ENCODE results near the gene MARCHF10.

MARCHF10 gene

DNA sequence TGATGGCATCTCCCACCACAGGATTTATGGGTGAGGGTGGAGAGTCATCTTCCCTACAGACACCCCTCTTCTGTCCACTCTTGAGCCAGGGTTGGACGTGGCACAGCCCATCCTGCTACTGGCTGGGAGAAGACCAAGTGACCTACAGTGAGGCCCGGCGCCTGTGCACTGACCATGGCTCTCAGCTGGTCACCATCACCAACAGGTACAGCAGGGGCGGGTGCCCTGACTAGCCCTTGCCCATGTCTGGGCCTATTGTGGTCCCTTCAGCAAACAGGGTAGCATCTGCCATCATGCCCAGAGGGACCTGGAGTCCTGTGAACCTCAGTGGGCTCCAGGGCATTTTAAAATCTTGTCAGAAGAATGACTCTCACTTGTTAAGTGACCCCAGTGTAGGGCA, 132.4 kb downstream of the MARCHF10 start:
- DNase-seq = no peak

DNA sequence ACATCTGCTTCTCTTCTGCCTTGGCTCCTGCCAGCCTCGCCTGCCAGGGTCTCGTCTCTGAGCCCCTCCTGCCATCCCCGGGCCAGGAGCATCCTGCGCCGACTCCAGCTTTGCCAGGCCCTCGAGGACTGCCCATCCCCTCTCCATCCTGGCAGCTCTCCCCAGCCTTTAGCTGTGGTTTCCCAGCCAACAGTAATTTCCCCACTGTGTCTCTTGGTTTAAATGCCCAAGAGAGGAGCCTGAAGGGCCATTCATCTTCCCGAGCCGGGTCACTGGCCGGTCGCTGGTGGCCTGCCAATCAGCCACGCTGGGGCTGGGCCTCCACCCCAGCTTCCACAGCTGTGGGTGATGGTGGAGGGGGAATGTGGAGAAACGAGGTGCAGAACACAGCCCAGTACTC, 132.9 kb downstream of the MARCHF10 start:
- no peak for DNase-seq

DNA sequence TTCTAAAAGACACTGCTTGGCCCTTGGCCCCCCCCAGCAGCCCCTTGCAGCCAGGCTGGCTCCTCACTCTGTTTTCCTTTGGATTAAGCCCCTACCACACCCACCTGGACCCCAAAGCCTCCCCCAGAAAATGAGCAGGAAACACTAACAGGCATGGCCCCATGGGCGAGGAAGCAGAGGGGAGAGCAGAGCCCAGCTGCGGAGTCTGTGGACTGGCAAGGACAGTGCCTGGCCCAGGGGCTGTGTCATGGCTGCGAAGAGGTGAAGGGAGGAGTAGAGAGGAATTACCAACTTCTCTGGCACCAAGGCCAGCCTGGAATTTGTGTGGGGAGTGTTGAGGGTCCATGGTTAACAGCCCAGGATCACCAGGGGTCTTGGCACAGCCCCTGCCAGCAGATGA, 133.3 kb downstream of the MARCHF10 start:
- DNase-seq = no peak

DNA sequence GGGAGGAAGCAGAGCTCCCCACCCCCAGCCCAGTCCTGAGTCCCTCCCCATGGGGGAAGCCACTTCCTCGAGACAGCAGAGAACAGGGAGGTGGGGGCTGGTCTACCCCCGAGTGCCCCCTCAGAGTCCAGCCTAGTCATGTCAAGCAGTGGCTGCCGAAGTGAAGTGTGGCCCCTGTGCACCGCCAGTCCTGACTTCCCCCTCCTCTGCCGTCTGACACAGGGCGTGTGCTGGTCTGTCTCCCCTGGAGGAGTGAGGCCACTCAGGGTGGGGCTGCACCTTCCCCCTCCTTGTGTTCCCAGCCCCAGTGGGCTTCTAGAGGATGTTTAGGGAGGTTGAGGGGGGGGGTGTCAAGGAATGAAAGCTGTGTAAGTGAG, 133.8 kb downstream of the MARCHF10 start:
- DNase-seq = no peak

DNA sequence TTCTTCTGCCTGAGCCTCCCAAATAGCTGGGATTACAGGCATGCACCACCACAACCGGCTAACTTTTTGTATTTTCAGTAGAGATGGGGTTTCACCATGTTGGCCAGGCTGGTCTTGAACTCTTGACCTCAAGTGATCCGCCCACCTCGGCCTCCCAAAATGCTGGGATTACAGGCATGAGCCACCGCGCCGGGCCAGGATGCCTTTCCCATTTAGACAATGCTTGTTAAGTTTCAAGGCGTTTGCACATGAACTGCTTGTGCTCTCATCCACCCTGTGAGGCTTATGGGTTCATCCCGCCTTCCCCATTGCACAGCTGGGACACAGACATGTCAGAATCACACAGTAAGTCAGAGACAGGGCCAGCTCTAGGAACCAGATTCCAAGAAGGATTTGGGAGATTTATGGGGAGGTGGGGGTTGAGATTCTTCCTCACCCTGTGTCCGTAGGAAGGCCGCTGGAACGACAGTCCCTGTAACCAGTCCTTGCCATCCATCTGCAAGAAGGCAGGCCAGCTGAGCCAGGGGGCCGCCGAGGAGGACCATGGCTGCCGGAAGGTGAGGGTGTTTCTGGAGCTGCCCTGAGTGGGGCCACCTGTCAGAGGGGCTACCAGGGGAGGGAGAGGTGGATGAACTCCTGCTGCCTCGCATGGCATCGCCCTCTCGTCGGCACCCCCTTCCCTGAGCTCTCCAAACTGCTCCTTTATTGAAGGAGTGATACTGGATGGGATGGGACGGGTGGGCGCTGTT, 134.3 kb downstream of the MARCHF10 start:
- no peak for DNase-seq

DNA sequence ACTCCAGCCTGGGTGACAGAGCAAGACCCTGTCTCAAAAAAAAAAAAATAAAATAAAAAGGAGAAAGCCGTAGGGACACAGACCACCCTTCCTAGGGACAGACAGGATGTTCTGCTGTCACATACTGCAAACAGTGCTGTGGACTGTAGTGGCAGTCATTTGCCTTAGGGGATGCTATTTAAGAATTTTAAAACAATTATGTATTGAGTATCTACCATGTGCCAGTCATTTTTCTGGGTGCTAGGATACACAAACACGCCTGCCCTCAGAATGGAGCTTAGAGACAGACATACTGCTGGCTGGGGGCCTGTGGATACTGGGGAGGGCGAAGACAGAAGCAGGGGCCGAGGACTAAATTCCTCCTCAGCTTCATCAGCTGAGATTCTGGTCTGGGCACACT, 135.2 kb downstream of the MARCHF10 start:
- DNase-seq = no peak

DNA sequence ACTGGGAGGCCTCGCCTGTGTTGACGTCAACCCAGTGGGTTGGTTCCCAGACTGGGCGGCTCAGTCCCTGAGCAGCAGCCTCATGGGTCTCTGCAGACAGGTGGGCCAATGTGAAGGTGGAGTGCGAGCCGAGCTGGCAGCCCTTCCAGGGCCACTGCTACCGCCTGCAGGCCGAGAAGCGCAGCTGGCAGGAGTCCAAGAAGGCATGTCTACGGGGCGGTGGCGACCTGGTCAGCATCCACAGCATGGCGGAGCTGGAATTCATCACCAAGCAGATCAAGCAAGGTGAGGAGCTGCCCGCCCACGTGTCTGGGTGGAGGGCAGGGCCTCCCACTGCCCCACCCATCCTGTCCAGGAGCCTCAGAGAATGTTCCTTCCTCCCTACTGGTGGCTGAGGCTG, 136.6 kb downstream of the MARCHF10 start:
- DNase-seq = no peak

DNA sequence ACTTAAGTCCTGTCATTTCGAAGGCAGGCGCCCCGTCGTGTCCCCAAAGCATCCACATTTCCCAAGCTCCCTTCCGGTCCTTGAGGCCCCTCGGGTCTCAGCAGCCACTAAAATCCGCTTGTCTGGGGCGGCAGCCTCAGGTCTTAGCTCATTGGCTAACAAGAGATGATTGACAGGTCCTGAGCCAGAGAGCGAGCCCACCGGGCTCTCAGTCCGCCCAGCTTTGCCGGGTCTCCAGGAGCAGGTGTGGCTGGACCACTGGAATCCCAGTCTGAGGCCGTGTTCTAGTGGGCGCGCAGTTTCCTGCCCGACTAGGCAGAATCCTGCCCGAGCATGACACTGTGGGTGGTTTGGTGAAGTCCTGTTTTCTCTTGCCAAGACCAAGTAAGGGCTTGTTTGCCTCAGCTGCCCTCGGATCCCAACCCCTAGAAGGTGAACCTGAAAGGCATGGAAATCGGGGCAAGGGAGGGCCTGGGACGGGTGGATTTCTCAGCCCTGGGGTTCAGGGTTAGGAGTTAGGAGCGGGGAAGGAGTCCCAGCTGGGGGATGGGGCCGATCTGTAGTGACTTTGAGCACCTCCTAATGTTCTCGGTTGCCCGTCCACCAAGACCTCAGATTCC, 137.8 kb downstream of the MARCHF10 start:
- DNase-seq = no peak

DNA sequence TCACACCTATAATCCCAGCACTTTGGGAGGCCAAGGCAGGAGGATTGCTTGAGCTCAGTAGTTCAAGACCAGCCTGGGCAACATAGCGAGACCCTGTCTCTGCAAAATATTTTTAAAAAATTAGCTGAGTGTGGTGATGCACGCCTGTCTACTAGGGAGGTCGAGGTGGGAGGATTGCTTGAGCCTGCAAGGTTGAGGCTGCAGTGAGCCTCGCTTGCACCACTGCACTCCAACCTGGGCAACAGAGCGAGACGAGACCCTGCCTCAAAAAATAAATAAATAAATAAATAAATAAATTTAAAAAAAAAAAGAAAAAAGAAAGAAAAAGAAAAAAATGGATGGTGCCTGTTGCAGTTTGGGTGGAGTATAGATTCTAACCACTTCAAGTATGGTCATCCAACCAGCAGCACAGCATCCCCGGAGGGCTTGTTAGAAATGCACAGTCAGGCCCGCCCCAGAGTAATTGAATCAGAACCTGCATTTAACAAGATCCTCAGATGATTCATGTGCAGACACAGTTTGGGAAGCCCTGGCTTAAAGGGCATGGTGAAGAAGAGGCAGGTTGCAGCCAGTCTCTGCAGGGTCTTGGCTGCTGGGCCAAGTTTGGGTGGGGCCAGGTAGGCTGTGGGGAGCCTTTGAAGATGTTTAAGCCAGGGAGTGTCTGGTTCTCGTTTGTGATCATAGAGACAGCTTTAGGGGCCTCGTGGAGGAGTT, 139.9 kb downstream of the MARCHF10 start:
- DNase-seq = no peak

DNA sequence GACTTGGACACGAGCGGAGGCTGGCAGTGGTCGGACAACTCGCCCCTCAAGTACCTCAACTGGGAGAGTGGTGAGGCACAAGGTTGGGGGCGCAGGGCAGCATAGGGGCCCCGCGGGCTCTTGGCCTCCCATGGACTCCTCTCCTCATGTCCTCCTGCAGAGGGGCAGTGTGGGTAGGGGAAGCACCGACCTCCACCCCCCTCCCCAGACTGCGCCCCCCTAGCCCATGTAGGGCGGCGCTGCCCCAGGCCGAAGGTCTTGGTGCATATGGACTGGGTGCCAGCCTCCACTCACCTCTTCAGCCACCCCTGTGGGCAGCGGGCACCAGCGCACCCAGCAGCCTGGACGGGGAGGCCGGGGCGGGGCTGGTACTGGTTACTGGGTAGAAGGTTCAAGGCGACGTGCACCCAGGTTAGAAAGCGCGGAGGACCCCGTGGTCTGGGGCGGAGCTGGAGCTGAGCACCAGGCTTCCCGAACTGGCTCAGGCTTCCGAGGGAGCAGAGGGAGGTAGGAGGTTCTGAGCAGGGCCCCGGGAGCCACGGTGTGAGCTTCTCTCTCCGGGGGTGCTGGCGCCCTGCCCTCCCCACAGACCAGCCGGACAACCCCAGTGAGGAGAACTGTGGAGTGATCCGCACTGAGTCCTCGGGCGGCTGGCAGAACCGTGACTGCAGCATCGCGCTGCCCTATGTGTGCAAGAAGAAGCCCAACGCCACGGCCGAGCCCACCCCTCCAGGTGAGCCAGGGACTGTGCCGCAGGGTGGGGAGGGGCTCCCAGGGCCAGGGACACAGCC, 141.1 kb downstream of the MARCHF10 start:
- no peak for DNase-seq

DNA sequence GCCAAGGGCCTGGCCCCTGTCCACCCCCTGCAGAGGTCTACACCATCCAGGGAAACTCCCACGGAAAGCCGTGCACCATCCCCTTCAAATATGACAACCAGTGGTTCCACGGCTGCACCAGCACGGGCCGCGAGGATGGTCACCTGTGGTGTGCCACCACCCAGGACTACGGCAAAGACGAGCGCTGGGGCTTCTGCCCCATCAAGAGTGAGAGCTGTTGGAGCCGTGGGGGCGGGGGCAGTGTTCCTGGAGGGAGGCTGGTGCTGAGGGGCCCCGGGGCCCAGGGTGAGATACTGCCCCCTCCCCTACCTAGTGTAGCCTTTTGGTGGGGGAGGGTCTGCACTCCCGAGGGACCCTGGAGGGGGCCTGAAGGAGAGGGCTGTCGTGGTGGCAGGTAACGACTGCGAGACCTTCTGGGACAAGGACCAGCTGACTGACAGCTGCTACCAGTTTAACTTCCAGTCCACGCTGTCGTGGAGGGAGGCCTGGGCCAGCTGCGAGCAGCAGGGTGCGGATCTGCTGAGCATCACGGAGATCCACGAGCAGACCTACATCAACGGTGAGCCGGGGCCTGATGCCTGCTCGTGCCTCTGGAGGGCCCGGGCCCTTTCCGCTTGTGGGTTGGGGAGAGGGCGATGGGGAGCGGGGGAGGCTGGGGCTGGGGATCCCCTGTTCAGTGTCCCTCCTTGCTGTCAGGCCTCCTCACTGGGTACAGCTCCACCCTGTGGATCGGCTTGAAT, 141.9 kb downstream of the MARCHF10 start:
- DNase-seq = no peak

DNA sequence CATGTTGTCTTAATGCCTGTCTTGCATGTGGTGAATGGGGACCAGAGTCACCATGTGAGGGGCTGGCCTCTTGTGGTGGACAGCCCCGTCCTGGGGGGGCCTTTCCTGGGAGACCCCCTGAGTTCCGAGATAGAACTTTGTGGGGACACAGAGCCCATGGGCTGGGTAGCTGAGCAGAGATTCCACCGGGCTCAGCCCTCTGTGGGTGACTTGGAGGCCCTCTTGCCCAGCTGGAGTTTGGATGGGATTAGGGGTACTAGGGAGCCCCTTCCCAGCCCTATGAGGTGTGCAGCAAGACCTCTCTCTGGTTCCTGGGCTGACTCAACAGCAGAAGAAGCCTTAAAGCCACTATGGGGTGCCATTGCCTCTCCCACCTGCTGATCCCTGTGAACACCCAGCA, 142.5 kb downstream of the MARCHF10 start:
- no peak for DNase-seq

DNA sequence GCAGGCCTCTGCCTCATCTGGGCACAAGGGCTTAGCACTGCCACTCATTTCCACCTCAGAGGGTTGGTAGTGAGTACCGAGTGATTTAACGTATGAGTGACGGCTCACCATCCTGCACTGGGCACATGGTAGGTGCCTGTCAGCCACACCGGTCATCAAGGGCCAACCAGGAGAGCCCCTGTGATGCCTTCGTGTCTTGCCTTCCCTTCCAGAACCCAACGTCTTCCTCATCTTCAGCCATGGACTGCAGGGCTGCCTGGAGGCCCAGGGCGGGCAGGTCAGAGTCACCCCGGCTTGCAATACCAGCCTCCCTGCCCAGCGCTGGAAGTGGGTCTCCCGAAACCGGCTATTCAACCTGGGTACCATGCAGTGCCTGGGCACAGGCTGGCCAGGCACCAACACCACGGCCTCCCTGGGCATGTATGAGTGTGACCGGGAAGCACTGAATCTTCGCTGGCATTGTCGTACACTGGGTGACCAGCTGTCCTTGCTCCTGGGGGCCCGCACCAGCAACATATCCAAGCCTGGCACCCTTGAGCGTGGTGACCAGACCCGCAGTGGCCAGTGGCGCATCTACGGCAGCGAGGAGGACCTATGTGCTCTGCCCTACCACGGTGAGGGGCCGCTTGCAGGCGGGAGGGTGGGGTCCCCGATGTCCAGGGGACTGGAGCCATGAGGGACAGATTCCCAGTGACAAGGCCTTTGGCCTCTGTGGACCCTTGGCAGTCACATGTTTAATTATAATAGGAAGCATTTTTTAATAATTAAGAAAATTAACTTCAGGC, 143.6 kb downstream of the MARCHF10 start:
- DNase-seq = no peak

DNA sequence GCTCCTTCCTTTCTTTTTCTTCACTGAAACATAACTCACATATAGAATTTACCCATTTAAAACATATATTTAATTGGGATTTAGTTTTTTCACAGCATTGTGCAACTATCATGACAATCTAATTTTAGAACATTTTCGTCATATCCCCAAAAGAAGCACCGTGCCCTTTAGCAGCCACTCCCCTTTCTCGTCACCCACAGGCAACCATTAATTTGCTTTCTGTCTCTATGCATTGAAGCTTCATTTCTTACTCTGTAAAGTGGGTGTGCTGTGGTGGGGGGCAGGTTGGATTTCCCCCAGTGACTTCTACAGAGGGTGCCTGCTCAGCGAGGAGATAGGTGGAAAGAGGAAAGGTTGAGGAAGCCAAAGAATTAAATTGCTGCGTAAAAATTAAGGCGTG, 144.8 kb downstream of the MARCHF10 start:
- DNase-seq = no peak

DNA sequence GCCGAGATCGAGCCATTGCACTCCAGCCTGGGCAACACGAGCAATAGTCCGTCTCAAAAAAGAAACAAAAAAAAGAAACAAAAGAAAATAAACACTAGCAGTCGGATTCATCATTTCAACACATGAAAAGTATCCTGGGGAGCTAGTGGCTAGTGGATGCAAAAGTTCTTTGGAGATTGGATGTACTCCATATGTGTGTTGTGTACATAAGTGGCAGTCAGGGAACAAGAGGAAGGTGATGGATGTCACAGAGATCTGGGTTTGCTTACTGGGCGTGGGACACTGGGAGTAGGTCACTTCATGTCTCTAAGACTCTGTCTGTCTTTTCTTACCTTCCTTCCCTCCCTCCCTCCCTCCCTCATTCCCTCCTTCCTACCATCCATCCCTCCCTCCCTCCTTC, 145.3 kb downstream of the MARCHF10 start:
- DNase-seq = no peak

DNA sequence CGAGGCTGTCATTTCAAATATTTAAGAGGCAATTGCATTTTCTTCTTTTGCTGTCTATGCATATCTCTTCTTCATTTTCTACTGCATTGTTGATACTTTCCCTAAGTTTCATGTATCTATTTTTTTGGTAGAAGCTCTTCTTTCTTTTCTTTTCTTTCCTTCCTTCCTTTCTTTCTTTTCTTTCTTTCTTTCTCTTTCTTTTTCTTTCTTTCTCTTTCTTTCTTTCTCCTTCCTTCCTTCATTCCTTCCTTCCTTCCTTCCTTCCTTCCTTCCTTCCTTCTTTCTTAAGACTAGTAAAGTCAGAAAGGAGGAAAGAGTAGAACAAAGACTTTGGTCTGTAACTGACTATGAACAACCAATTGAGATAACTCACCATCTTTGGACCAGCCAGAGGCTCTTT, 146.8 kb downstream of the MARCHF10 start:
- DNase-seq = no peak

DNA sequence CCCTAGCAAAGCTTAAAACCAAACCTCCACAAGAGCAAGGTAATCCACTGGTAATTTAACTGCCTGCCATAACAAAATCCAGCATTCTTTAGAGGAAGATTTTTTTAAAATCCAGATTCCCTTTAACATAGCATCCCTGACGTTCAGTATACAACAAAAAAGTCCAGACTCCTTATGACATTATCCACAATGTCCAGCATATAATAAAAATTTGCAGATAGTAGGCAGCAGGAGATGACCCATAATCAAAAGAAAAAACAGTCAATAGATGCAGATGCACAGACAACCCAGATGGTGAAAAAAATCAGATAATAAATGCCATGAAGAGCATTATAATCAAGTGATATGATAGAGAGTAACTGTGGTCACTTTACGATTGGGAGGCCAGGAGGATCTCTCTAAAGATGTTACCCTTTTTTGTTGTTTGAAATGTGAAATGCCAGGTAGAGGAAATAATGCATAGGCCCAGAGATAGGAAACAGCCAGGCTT, 147.4 kb downstream of the MARCHF10 start:
- DNase-seq = no peak

DNA sequence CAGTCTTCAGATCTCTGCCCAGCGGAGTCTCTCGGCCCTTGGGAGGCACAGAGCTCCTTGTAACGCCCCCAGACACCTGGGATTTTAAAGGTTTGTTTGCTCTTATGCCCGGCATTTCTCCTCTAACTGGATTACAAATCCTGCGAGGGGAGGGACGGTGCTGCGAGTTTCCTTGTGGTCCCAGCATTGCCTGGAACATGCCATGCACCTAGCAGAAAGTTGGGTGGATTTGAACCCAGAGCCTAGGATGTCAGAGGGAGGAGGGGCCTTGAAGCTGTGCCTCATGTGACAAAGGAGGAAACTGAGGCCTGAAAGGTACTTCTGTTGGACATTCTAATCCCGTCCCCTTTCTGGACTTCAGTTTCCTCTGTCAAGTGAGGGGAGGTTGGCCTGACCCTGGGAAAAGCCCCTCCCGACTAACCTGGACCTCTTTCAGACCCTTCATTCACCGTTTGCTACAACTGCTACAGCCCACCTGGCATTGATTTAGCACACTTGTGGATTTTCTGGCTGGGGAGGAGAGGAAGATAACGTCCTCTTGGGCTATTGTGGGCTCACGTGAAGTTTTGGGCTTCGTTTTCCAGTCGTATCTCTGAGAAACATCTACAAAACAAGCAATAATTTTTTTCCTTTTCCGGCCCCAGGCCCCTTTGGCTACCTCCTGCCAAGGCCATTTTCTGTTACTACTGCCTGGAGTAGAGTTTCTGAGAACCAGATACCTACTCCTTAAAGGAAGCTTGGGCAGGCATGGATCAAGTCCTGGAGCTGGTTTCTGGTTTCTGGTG, 149.8 kb downstream of the MARCHF10 start:
- no peak for DNase-seq

DNA sequence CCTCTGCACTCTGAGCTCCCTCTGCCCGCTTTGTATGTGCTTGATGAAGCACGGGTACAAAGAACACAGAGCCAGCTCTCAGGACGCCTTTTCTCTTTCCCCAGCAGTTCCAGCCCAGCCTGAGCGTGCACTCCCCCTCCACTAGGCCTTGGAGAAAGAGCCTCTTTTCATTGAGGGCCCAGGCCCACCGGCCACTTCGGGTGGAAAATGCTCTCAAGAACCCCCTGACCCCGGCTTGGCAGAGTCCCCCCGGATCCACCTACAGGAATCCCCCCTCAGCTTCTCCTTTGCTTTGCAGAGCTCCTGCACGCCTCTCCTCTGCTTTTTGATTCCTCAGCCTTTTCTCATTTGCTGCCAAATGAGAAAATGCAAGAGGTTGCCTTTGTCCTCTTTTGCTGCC, 150.4 kb downstream of the MARCHF10 start:
- no peak for DNase-seq

DNA sequence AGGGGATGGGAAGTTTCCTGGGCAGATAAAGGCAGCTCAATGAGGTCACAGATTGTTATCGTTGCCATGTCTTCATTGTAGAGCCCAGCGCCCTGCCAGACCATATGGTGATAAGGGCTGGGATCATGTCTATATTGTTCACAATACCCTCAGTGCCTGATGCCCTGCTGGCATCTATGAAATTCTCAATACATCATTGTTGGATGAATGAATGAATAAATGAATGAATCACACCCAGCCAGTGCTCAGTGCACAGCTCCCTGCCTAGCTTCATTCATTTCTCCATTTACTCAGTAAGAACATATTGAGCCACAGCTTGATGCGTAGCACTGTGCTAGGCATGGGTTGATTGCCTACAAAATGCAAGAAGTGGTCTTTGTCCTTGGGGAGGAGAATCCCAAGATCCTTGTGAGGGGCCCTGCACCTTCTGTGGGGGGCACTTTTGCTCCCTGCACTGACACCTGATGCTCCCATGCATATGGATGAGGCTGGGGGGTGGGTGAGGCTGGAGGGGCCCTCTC, 150.9 kb downstream of the MARCHF10 start:
- no peak for DNase-seq

DNA sequence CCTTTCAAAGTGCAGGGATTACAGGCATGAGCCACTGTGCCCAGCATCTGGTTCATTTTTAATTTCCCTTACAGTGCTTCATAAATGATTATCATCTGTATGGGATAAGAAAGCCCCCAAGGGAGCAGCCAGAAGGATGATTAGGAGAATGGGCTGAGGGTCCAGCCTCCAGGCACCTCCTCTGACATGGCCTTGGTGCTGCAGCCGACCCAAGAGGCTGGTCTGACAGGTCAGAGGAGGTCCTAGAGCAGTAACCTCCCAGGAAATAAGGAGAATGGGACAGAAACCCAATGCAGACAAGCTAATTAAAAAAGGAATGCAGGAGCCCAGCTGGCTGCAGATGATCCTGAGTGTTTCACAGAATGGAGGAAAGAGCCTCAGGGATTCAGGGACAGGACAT, 151.7 kb downstream of the MARCHF10 start:
- no peak for DNase-seq

All from stimulated activated CD4-positive, alpha-beta T cell treated with anti-CD3 and anti-CD28 coated beads, Interleukin-1b, Interleukin-23, amount 100 ng/mL, for 48 hours (primary cell).